Neural cell (in vitro differentiated cells): ENCODE measurements around the gene CEACAM5. TPM values are rescaled to one million over a fixed set of nuclear protein-coding genes. Genes with fewer than 3 reads are reported as not detected.

Experiments used
- H2AFZ ChIP-seq: fragments of 200-600, 300-800 bp; sonication (generic), shearing (Covaris generic); 2 replicates; pipeline ENCODE4 v1.6.0; 2014; ENCODE audit warnings: low read depth, mild to moderate bottlenecking, antibody characterized with exemption, low read length, moderate library complexity
- H3F3A ChIP-seq: fragments of 200-600 bp; shearing (Covaris generic); 2 replicates; pipeline ENCODE4 v1.6.1; 2016; ENCODE audit warnings: mild to moderate bottlenecking, moderate library complexity, mixed read lengths, antibody characterized with exemption, low read length; ENCODE audit not compliant: insufficient read depth, poor library complexity, severe bottlenecking
- H3K27ac ChIP-seq: fragments of 200-600, 300-800 bp; sonication (generic), shearing (Covaris generic); 2 replicates; pipeline ENCODE4 v1.5.1; 2014; ENCODE audit warnings: mild to moderate bottlenecking, low read length, moderate library complexity
- H3K27me3 ChIP-seq: fragments of 300-800, 200-600 bp; sonication (generic), shearing (Covaris generic); 2 replicates; pipeline ENCODE4 v1.6.0; 2014; ENCODE audit warnings: mild to moderate bottlenecking, low read depth, low read length, moderate library complexity; ENCODE audit not compliant: insufficient read depth
- H3K36me3 ChIP-seq: fragments of 300-800, 200-600 bp; sonication (generic), shearing (Covaris generic); 2 replicates; pipeline ENCODE4 v1.5.1; 2014; ENCODE audit warnings: mild to moderate bottlenecking, antibody characterized with exemption, low read length, moderate library complexity; ENCODE audit not compliant: insufficient read depth
- H3K4me2 ChIP-seq: fragments of 300-800, 200-600 bp; sonication (generic), shearing (Covaris generic); 2 replicates; pipeline ENCODE4 v1.6.0; 2014; ENCODE audit warnings: mild to moderate bottlenecking, low read length
- H3K4me3 ChIP-seq: fragments of 300-800, 200-600 bp; sonication (generic), shearing (Covaris generic); 2 replicates; pipeline ENCODE4 v1.5.1; 2014; ENCODE audit warnings: mild to moderate bottlenecking, low read length, moderate library complexity
- H3K79me2 ChIP-seq: fragments of 200-600 bp; shearing (Covaris generic); replicated peaks from 2 replicates; pipeline ENCODE4 v1.6.0; 2014; ENCODE audit warnings: mild to moderate bottlenecking, low read length, moderate library complexity; ENCODE audit not compliant: insufficient read depth
- H3K9ac ChIP-seq: fragments of 300-800, 200-600 bp; sonication (generic), shearing (Covaris generic); 2 replicates; pipeline ENCODE4 v1.6.1; 2016; ENCODE audit warnings: mild to moderate bottlenecking, low read length, mixed read lengths
- H3K9me2 ChIP-seq: fragments of 200-600 bp; shearing (Covaris generic); 2 replicates; pipeline ENCODE4 v1.6.1; 2016; ENCODE audit warnings: mild to moderate bottlenecking, low read length, mixed read lengths; ENCODE audit not compliant: insufficient read depth
- H3K9me3 ChIP-seq: fragments of 200-600, 300-800 bp; sonication (generic), shearing (Covaris generic); 2 replicates; pipeline ENCODE4 v1.6.1; 2016; ENCODE audit warnings: mild to moderate bottlenecking, mixed run types, low read length, moderate library complexity, mixed read lengths
- H4K20me1 ChIP-seq: fragments of 200-600 bp; shearing (Covaris generic); 2 replicates; pipeline ENCODE4 v1.6.1; 2016; ENCODE audit warnings: mild to moderate bottlenecking, mixed run types; ENCODE audit not compliant: insufficient read depth
- EP300 ChIP-seq: fragments of 450-650 bp; conservative IDR thresholded peaks from 2 replicates; pipeline ENCODE4 v1.6.1; 2014; ENCODE audit warnings: antibody characterized with exemption, mild to moderate bottlenecking, moderate library complexity; ENCODE audit not compliant: poor library complexity, severe bottlenecking
- EZH2 ChIP-seq: fragments of 200-600, 300-800 bp; shearing (Covaris generic), sonication (generic); IDR thresholded peaks from 2 replicates; pipeline ENCODE4 v1.6.1; 2014; ENCODE audit warnings: antibody characterized with exemption, low read length, borderline replicate concordance, mild to moderate bottlenecking; ENCODE audit not compliant: insufficient read depth, poor library complexity, severe bottlenecking
- MXI1 ChIP-seq: fragments of 450-650 bp; conservative IDR thresholded peaks from 2 replicates; pipeline ENCODE4 v1.6.1; 2014; ENCODE audit warnings: antibody characterized with exemption, mild to moderate bottlenecking; ENCODE audit not compliant: poor library complexity, severe bottlenecking
- POLR2AphosphoS5 ChIP-seq: IDR thresholded peaks from 2 replicates; pipeline ENCODE4 v1.6.1; 2012
- RAD21 ChIP-seq: fragments of 450-650 bp; conservative IDR thresholded peaks from 2 replicates; pipeline ENCODE4 v1.6.1; 2014; ENCODE audit warnings: antibody characterized with exemption, mild to moderate bottlenecking, moderate library complexity
- SMC3 ChIP-seq: fragments of 450-650 bp; conservative IDR thresholded peaks from 2 replicates; pipeline ENCODE4 v1.6.1; 2014; ENCODE audit warnings: antibody characterized with exemption, mild to moderate bottlenecking, moderate library complexity; ENCODE audit not compliant: poor library complexity
- TAF1 ChIP-seq: IDR thresholded peaks from 2 replicates; pipeline ENCODE4 v1.6.1; 2012; ENCODE audit warnings: low read depth
- polyA plus RNA-seq: library from polyadenylated mRNA; depleted of rRNA; stranded (reverse); fragments of >200 nt; gene quantifications from 2 replicates; pipeline ENCODE4 v1.2.3, GENCODE V29; 2014
- TF ChIP-seq, protein P1 (sequence below): fragments of 450-650 bp; IDR thresholded peaks from 2 replicates; pipeline ENCODE4 v1.5.1; 2014; ENCODE audit warnings: antibody characterized with exemption, mild to moderate bottlenecking, moderate library complexity; ENCODE audit not compliant: poor library complexity, severe bottlenecking
- TF ChIP-seq, protein P2 (sequence below): IDR thresholded peaks from 2 replicates; pipeline ENCODE4 v1.6.1; 2012; ENCODE audit warnings: borderline replicate concordance

CEACAM5 gene
- polyA plus RNA-seq, 1 donor from 2014 or later, result not detected

DNA sequence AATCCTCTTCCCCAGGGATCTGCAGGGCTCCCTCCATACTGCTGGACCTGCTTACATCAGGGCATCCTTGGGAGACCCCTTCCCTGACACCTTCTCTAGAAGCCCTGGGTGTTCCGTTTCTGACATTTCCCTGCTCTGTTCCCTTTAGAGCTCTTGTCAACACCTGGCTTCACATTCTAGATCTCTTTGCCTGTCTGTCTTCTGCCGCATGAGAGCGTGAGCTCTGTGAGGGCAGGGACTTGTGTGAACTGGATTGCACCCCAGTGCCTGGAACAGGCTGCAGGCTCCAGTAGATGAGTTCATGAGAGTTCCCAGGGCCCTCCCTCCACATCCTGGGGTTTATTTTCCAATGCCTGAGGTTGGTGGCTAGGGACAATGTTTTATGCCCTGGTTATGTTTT, 21.0 kb upstream of the CEACAM5 start:
- Histone ChIP-seq H3K9me3 (no peaks in the 10 kb centered on the region), H3K4me3 (no peak overlapping the region), H3K4me2 (no peak overlapping the region), H3K27me3 (no peaks in the 10 kb centered on the region), H2AFZ (no peak overlapping the region), H4K20me1 (no peaks in the 10 kb centered on the region), H3K36me3 (no peaks in the 10 kb centered on the region), H3K79me2 (no peaks in the 10 kb centered on the region), H3K27ac (no peak overlapping the region), H3K9me2 (no peaks in the 10 kb centered on the region), H3F3A (no peaks in the 10 kb centered on the region), H3K9ac (no peak overlapping the region)
- no peak for TF ChIP-seq RAD21
- no peak for TF ChIP-seq SMC3
- TF ChIP-seq MXI1, result no peak
- no peak for TF ChIP-seq EZH2
- TF ChIP-seq, protein P1, sequence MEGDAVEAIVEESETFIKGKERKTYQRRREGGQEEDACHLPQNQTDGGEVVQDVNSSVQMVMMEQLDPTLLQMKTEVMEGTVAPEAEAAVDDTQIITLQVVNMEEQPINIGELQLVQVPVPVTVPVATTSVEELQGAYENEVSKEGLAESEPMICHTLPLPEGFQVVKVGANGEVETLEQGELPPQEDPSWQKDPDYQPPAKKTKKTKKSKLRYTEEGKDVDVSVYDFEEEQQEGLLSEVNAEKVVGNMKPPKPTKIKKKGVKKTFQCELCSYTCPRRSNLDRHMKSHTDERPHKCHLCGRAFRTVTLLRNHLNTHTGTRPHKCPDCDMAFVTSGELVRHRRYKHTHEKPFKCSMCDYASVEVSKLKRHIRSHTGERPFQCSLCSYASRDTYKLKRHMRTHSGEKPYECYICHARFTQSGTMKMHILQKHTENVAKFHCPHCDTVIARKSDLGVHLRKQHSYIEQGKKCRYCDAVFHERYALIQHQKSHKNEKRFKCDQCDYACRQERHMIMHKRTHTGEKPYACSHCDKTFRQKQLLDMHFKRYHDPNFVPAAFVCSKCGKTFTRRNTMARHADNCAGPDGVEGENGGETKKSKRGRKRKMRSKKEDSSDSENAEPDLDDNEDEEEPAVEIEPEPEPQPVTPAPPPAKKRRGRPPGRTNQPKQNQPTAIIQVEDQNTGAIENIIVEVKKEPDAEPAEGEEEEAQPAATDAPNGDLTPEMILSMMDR, result no peak
- TF ChIP-seq TAF1, result no peak
- TF ChIP-seq POLR2AphosphoS5, result no peak
- TF ChIP-seq, protein P2, sequence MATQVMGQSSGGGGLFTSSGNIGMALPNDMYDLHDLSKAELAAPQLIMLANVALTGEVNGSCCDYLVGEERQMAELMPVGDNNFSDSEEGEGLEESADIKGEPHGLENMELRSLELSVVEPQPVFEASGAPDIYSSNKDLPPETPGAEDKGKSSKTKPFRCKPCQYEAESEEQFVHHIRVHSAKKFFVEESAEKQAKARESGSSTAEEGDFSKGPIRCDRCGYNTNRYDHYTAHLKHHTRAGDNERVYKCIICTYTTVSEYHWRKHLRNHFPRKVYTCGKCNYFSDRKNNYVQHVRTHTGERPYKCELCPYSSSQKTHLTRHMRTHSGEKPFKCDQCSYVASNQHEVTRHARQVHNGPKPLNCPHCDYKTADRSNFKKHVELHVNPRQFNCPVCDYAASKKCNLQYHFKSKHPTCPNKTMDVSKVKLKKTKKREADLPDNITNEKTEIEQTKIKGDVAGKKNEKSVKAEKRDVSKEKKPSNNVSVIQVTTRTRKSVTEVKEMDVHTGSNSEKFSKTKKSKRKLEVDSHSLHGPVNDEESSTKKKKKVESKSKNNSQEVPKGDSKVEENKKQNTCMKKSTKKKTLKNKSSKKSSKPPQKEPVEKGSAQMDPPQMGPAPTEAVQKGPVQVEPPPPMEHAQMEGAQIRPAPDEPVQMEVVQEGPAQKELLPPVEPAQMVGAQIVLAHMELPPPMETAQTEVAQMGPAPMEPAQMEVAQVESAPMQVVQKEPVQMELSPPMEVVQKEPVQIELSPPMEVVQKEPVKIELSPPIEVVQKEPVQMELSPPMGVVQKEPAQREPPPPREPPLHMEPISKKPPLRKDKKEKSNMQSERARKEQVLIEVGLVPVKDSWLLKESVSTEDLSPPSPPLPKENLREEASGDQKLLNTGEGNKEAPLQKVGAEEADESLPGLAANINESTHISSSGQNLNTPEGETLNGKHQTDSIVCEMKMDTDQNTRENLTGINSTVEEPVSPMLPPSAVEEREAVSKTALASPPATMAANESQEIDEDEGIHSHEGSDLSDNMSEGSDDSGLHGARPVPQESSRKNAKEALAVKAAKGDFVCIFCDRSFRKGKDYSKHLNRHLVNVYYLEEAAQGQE, result no peak
- no peak for TF ChIP-seq EP300

DNA sequence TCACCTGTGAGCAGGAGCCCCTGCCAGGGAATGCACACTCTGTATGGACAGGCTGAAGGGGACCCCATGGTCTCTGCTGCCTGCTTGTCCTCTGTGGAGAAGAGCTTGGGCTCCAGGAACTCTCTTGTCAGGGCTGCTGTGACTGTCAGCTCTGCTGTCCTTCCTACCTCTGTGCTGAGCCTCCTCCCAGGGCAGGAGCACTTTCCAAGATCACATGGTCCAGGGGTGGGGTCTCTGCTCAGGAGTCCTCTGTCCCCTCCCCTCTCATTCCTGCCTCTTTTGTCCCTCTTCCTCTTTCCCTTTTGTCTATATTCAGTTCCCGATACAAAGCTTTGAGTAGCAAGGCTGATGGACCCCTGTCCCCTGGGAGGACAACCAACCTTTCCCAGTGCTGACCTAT, 20.3 kb upstream of the CEACAM5 start, which contains the start of gene CEACAM7:
TSS of gene CEACAM7 (minus strand) at position 173 of the 400 bp plus-strand sequence. CDS start at position 68, 105 bp downstream.
- TF ChIP-seq TAF1 (no peak), EP300 (no peak), POLR2AphosphoS5 (no peak), RAD21 (no peak), MXI1 (no peak), SMC3 (no peak), EZH2 (no peak)
- TF ChIP-seq, protein P1, result no peak
- TF ChIP-seq, protein P2, result no peak
- no peak within 1 kb of the TSS for H3K27ac ChIP-seq
- H3K27me3 ChIP-seq, result no peaks in the 10 kb centered on the region
- no peak within 1 kb of the TSS for H3K4me3 ChIP-seq
- H3K9ac ChIP-seq, result no peak within 1 kb of the TSS
- H2AFZ ChIP-seq, result no peak within 1 kb of the TSS
- H3K9me2 ChIP-seq, result no peaks in the 10 kb centered on the region
- H3F3A ChIP-seq, result no peaks in the 10 kb centered on the region
- H3K9me3 ChIP-seq, result no peaks in the 10 kb centered on the region
- no peaks in the 10 kb centered on the region for H3K79me2 ChIP-seq
- no peak within 1 kb of the TSS for H3K4me2 ChIP-seq
- no peaks in the 10 kb centered on the region for H3K36me3 ChIP-seq
- H4K20me1 ChIP-seq, result no peaks in the 10 kb centered on the region
